NCI-H1930 (cell line): ENCODE data around the gene RGP1.
A peak's percentile ranks its signal among the peaks of the same experiment; 100 is the strongest.

Source experiments
- DNase-seq, 2 experiments: peaks; one replicate each; lab custom pipeline; 2025; lab: John Stamatoyannopoulos, UW

Gene RGP1

GRCh38 chr9:35771943-35772342 is 22.9 kb downstream of the RGP1 start:
- peak in 1 of 2 experiments; percentile 24 for DNase-seq

GRCh38 chr9:35774907-35775635 is 26.0 kb downstream of the RGP1 start:
- DNase-seq: peak in 1 of 2 experiments; percentile 31

GRCh38 chr9:35776018-35776417 is 26.9 kb downstream of the RGP1 start:
- DNase-seq: peak; percentile 27 to 46

DNA sequence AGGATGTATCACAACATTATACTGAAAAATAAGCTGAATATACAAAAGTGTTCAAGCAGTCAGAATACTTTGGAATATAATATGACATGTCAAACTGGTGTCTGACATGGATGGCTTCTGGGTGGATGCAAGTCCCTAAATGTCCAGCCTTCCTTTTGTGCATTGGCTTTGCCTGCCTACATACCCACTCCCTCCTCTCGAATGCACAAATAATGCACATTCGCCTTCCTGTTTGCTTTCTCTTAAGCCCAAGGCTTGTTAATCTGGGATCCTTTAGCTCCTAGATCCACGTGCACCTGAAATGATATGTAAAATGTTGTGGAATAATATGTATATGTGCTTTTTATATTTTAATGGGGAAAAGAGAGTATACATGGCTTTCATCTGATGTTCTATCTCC is 29.4 kb downstream of the RGP1 start:
- DNase-seq: no peak

GRCh38 chr9:35781066-35781465 is 32.0 kb downstream of the RGP1 start:
- no peak for DNase-seq

DNA sequence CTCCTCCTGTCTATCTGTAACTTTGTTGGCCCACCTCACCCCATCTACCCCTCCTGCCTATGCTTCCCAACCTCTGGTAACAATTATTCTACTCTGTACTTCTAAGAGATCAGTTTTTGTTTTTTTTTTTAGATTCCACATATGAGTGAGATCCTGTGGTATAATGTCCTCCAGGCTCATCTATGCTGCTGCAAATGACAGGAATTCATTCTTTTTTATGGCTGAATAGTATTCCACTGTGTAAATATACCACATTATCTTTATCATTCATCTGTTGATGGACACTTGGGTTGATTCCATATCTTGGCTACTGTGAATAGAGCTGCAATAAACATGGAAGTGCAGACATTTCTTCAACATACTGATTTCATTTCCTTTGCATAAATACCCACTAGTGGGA is 34.3 kb downstream of the RGP1 start:
- no peak for DNase-seq

DNA sequence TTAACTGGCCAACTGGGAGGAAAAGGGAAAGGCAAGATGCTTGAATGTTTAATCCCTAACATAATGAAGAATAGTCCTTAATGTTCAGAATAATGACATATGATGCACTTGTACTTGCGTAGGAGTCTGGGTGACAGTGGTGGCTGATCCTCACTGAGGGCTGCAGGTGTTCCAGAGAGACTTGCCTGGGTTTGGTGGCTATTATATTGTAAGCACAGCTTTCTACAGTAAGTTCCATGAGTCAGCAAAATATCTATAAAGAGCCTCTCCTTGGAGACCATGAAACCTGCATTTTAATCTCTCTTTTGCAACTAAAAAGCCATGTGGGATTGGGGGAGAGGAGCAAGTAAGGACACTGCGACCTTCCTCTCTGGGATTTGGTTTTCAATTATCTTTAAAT is 40.5 kb downstream of the RGP1 start:
- no peak for DNase-seq

GRCh38 chr9:35790025-35790384 is 40.9 kb downstream of the RGP1 start:
- DNase-seq: no peak

- DNase-seq: peak; percentile 66 to 72
These were observed 41.6 kb downstream of the RGP1 start for GRCh38 chr9:35790385-35791296.

GRCh38 chr9:35791297-35791921 is 42.3 kb downstream of the RGP1 start, which contains the start of gene NPR2:
Gene NPR2 (plus strand): TSS chr9:35791591. CDS start chr9:35792409, 818 bp downstream.
- DNase-seq: no peak

GRCh38 chr9:35792024-35792813 is 43.1 kb downstream of the RGP1 start:
- no peak for DNase-seq

- no peak for DNase-seq
These were observed 43.7 kb downstream of the RGP1 start for GRCh38 chr9:35792826-35793225.

DNA sequence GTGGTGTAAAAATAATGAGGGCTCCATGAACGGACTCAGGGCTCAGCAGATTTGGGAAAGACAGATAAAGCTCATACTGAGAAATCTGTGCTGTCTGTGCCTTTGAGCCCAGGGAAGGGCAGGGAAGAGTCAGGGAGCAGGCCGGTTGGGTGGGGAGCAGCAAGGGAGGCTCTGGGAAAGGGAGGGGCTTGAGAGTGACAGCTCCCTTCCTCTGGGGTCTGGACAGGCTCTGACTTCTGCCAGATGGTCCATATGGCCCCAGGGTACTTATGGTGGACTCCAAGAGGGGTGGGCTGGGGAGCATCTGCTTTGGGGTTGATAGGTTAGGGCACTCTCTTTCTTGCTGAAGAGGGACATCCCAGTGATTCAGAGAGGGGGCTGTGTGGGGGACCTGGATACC is 44.4 kb downstream of the RGP1 start:
- no peak for DNase-seq

DNA sequence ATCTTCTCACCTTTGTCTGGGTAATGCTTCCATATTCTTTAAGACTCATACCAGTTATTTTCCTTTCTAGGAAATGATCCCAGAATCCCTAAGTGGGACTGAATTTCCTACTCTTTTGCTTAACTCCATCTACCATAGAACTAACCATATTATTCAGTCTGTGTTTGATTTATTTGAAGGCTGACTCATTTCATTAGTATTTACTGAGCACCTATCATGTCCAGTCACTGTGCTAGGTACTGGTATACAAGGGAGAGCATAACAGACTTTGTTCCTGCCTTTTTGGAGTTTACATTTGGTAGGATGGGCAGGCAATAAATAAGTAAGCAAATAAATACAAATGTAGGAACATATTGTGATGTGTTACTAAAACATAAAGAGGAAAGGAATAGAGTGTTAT is 46.6 kb downstream of the RGP1 start:
- no peak for DNase-seq

GRCh38 chr9:35797311-35798109 is 48.4 kb downstream of the RGP1 start:
- DNase-seq: no peak

DNA sequence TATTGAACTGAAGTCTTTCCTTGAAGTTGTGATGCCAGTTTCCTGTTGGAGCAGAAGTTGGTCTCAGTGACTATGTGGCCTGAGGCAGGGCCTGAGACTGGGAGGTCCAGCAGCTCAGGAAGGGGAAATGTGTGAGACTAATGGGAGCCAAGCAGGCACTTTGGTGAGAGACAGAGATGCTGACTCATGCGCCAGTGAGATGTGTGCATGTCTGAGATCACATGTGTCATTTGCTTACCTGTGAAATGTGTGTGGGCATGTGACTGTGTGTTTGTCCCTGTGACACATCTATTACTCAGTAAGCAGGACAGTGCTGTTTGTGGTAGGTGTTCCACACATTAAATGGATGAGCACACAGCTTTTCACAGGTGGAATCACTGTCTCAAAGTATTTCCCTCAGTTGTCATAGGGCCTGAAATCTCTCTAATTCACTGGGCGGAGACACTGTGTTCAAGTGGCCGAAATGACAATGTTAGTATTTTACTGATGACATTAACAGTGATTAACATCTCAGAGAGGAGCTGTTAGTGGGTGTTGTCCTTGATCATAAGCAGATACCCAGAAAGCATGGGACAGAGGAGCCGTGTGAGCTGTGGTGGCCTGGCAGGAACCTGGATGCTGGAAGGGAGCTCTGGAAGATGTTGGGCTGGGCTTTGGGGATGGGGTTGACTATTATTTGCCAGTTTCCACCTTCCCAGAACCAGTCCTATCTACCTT is 49.7 kb downstream of the RGP1 start:
- DNase-seq: no peak

GRCh38 chr9:35800530-35800929 is 51.4 kb downstream of the RGP1 start:
- DNase-seq: no peak

DNA sequence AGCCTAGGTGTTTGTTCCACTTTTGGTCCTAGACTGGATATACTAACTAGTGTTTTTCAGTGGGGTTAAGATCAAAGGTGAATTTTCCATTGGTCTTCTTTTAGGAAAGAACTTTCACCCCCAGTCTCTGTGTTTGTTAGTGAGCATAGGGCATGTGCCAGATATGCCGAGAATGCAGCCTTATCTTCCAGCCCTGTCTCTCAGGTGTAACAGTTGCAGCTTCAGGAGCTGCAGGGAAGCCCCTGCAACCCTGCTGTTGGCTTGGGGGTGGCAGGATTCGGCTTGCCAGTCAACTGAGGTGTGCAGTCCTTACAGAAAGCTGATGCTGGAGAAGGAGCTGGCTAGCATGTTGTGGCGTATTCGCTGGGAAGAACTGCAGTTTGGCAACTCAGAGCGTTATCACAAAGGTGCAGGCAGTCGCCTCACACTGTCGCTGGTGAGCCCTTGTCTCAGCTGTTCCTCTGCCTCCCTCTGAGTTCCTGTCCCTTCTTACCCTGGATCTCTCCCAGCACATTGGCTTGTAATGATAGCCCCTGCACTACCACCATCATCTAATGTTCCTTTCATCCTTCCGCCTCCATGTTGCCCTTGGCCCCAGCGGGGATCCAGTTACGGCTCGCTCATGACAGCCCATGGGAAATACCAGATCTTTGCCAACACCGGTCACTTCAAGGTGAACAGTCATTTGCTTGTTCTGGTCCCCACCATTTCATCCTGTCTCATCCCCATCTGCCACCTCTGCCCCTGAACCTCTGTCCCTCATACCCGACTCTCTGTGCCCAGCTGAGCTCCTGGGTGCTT is 52.4 kb downstream of the RGP1 start:
- no peak for DNase-seq

GRCh38 chr9:35806101-35806500 is 57.0 kb downstream of the RGP1 start:
- DNase-seq: no peak
